CD4-positive, alpha-beta T cell (primary cell): Measurements from ENCODE around the gene EGFLAM. TPM values are rescaled to one million over a fixed set of nuclear protein-coding genes. Genes with fewer than 3 reads are reported as not detected.

Experiments
- ATAC-seq: fragments of 200-7000 bp; cut with Tn5 transposase; one replicate; pipeline ENCODE4 v1.10.0; 2022; ENCODE audit warnings: mild to moderate bottlenecking; ENCODE audit not compliant: poor library complexity
- CTCF ChIA-PET: fragments of 350-600 bp; sonication (Branson Sonifier 250); formaldehyde crosslinking; loops from one replicate; lab custom pipeline; 2021; ENCODE audit warnings: antibody characterized with exemption, inconsistent platforms; lab: Charles Lee
- POLR2A ChIA-PET: fragments of 350-600 bp; sonication (Branson Sonifier 250); formaldehyde crosslinking; loops from one replicate; lab custom pipeline; 2021; ENCODE audit warnings: antibody characterized with exemption, inconsistent platforms; lab: Charles Lee
- DNase-seq, 14 experiments: peaks; one replicate each; pipeline ENCODE4 v3.0.0-alpha.2; 2013 to 2020; ENCODE audit warnings: mixed read lengths in 2 of 14
- H3K27ac ChIP-seq, 2 donors: one replicate each; pipeline versions ENCODE4 v1.5.1 to v1.7.0; 2013; ENCODE audit warnings: low read length in 2 of 2, low read depth in 1 of 2, mild to moderate bottlenecking in 1 of 2
- H3K27me3 ChIP-seq, 2 experiments: 1 replicate in 1 of 2; 2 replicates in 1 of 2; pipeline versions ENCODE4 v1.6.1 to v1.7.0; 2013; ENCODE audit warnings: low read length in 2 of 2, control low read depth in 1 of 2, mild to moderate bottlenecking in 1 of 2, moderate library complexity in 1 of 2; ENCODE audit not compliant: insufficient read depth in 2 of 2, control insufficient read depth in 1 of 2
- H3K36me3 ChIP-seq: one replicate; pipeline ENCODE4 v1.6.1; 2013; ENCODE audit warnings: low read length, control low read depth; ENCODE audit not compliant: insufficient read depth
- H3K4me1 ChIP-seq: one replicate; pipeline ENCODE4 v1.6.1; 2013; ENCODE audit warnings: low read length, control low read depth; ENCODE audit not compliant: insufficient read depth
- H3K4me3 ChIP-seq: one replicate; pipeline ENCODE4 v1.5.1; 2013; ENCODE audit warnings: mild to moderate bottlenecking, low read length, moderate library complexity
- H3K9me3 ChIP-seq, 2 experiments: 1 replicate in 1 of 2; 2 replicates in 1 of 2; pipeline versions ENCODE4 v1.6.1 to v1.7.0; 2013; ENCODE audit warnings: low read length in 2 of 2, mild to moderate bottlenecking in 2 of 2, control low read depth in 1 of 2, moderate library complexity in 1 of 2; ENCODE audit not compliant: control insufficient read depth in 1 of 2, insufficient read depth in 1 of 2
- H3K27ac Mint-ChIP-seq: one replicate; pipeline ENCODE4 v1.8.0; 2020; ENCODE audit warnings: mixed read lengths
- H3K27me3 Mint-ChIP-seq: one replicate; pipeline ENCODE4 v1.8.0; 2021; ENCODE audit warnings: mixed read lengths
- H3K36me3 Mint-ChIP-seq: one replicate; pipeline ENCODE4 v1.8.0; 2021; ENCODE audit warnings: low read depth, mixed read lengths
- H3K4me1 Mint-ChIP-seq: one replicate; pipeline ENCODE4 v1.8.0; 2021; ENCODE audit warnings: low read depth, mixed read lengths
- H3K4me3 Mint-ChIP-seq: one replicate; pipeline ENCODE4 v1.8.0; 2020; ENCODE audit warnings: mild to moderate bottlenecking, mixed read lengths
- H3K9me3 Mint-ChIP-seq: one replicate; pipeline ENCODE4 v1.8.0; 2020; ENCODE audit warnings: mixed read lengths
- intact Hi-C, 2 experiments: fragments of 100-400 bp; cut with DNase I in 1 of 2; cut with micrococcal nuclease in 1 of 2; formaldehyde crosslinking; loops; one replicate each; pipeline versions ENCODE4 v1.15.1 to v1.9.0; 2023 to 2025; cut with DNase I, micrococcal nuclease
- total RNA-seq, 174 experiments: library from RNA in 2 of 174; stranded (reverse) in 2 of 174; gene quantifications; one replicate each; pipeline ENCODE4 v1.2.3 and lab custom pipeline; 2021 to 2026
- TF ChIP-seq, protein P1 (sequence below): fragments of 200-600 bp; IDR thresholded peaks from one replicate; pipeline ENCODE4 v1.8.0; 2022; ENCODE audit warnings: antibody characterized with exemption, mild to moderate bottlenecking

EGFLAM gene
- total RNA-seq, 2 experiments from 2014 or later: not detected

DNA sequence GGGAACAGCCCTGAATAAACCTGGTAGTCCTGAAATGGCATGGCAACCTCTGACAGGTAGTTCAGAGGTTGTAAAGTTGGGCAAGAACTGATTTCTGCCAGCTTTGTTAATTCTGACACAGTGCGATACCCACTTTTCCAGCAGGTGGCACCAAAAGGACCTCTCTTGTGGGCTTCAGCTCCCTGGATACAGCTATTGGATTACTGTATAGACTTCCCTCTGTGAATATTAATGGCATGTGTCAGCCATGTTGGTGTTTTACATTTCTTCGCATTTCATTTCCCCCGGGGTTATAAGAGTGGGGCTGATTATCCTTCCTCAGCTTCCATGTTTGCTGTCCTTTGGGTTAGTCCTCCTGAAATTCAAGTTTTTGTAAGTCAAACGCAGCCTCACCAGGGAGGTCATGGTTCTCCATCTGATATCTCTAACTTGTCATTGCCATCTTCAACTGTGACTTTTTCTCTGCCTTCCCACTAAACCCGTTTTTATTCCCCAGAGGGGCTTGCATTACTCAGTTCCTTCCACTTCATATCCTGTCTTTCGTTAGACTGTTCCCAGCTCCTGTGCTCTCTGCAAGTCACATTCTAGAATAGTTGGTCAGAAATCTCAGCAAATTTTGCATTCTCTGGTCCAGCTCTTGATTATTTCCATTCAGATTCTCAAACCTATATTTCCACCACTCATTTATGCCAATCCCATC is 162.5 kb downstream of the EGFLAM start:
- TF ChIP-seq, protein P1, sequence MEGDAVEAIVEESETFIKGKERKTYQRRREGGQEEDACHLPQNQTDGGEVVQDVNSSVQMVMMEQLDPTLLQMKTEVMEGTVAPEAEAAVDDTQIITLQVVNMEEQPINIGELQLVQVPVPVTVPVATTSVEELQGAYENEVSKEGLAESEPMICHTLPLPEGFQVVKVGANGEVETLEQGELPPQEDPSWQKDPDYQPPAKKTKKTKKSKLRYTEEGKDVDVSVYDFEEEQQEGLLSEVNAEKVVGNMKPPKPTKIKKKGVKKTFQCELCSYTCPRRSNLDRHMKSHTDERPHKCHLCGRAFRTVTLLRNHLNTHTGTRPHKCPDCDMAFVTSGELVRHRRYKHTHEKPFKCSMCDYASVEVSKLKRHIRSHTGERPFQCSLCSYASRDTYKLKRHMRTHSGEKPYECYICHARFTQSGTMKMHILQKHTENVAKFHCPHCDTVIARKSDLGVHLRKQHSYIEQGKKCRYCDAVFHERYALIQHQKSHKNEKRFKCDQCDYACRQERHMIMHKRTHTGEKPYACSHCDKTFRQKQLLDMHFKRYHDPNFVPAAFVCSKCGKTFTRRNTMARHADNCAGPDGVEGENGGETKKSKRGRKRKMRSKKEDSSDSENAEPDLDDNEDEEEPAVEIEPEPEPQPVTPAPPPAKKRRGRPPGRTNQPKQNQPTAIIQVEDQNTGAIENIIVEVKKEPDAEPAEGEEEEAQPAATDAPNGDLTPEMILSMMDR: peak; percentile 59
- ATAC-seq (no peak), DNase-seq (peak in 4 of 14 experiments; percentile 11 to 39 (median 32))
- no peaks in the 10 kb centered on the region for H3K9me3 ChIP-seq
- Mint-ChIP-seq H3K4me3 (no peak overlapping the region), H3K27me3 (peaks cover 54% of the 10 kb centered on the region), H3K4me1 (no peaks in the 10 kb centered on the region), H3K27ac (no peak overlapping the region), H3K36me3 (no peaks in the 10 kb centered on the region), H3K9me3 (no peaks in the 10 kb centered on the region)
- H3K27me3 ChIP-seq: peaks cover 9 to 13% of the 10 kb centered on the region in 2 experiments
- H3K36me3 ChIP-seq: no peaks in the 10 kb centered on the region
- intact Hi-C loops: no loop called here
- POLR2A ChIA-PET: no interaction called here
- H3K4me3 ChIP-seq: no peak overlapping the region
- no peak overlapping the region for H3K27ac ChIP-seq
- CTCF ChIA-PET: interaction anchor here (1.0 to 1.1 kb wide), 3 partner anchors 13 to 392 kb away, joined by 3 to 4 read pairs (median 3); no protein-coding TSS in a partner anchor
- H3K4me1 ChIP-seq: no peaks in the 10 kb centered on the region

DNA sequence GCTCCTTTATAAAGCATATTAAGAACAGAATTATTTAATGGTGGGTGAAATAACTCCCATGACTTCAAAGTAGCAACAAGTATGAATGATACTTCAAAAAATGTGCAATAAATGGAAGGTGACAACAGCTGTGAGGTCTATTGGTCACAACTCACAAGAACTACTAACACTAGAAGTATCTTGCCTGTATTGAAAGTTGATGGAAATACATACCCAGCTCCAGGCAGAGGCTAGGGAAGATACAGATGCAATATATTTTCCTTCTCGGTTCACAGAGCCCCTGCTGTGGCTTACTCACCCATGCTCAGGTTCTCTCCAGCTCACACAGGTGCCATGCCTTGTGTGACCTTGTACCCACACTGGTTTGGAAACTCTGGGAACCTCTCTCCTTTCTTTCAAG is 164.3 kb downstream of the EGFLAM start:
- no peak overlapping the region for H3K27ac Mint-ChIP-seq
- no peaks in the 10 kb centered on the region for H3K36me3 Mint-ChIP-seq
- ATAC-seq: no peak
- Histone ChIP-seq H3K4me3 (no peak overlapping the region), H3K36me3 (no peaks in the 10 kb centered on the region), H3K27ac (no peak overlapping the region), H3K9me3 (no peaks in the 10 kb centered on the region), H3K4me1 (no peaks in the 10 kb centered on the region), H3K27me3 (peaks cover 6 to 10% of the 10 kb centered on the region in 2 experiments)
- CTCF ChIA-PET: interaction anchor here (2.1 kb wide), 1 partner anchor 19 kb away, joined by 8 read pairs; no protein-coding TSS in a partner anchor
- no peak for DNase-seq
- POLR2A ChIA-PET: no interaction called here
- H3K27me3 Mint-ChIP-seq: peaks cover 53% of the 10 kb centered on the region
- no peaks in the 10 kb centered on the region for H3K4me1 Mint-ChIP-seq
- intact Hi-C loops: no loop called here
- TF ChIP-seq, protein P1: no peak
- H3K9me3 Mint-ChIP-seq: no peaks in the 10 kb centered on the region
- no peak overlapping the region for H3K4me3 Mint-ChIP-seq

DNA sequence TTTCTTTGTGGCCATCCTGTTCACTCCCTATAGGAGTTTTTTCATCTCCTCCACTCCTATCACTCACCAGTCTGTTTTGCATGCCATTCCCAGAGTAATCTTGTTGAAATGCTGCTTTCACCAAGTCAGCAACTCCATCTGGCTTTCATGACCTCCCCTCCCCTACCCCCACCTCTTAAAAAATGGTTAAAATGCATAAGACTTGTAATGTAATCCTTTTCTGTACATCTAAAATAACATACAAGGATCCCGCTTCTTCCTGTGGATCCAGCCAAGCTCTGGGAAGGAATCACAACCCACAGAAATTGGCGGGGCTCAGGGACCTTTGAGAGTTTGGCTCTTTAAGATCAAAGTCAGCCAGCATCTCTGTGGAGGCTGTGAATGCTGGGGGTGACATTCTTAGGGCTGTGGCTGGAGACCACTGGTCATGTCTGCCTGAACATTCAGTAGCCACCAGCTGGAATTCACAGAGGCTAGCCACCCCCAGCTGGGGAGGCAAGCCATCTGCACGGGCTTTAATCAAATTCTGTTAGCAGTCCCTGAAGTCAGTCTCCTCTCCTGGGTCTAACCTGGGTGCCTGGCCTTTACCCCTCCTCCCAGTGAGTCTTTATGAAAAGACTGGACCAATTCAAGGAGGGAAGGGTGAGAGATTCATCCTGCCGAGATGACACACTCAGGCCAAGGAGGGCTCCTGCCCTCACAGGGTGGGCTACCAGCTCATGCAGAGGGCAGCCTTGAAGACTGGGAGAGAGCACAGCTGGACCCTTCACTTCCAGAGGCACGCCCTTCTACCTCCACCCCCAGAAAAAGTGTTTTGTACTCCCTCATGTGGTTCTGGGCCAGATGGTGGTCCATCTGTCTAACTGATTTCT is 165.2 kb downstream of the EGFLAM start:
- Mint-ChIP-seq H3K36me3 (no peaks in the 10 kb centered on the region), H3K9me3 (no peaks in the 10 kb centered on the region), H3K4me3 (no peak overlapping the region), H3K4me1 (no peaks in the 10 kb centered on the region), H3K27ac (no peak overlapping the region), H3K27me3 (peaks cover 54% of the 10 kb centered on the region)
- TF ChIP-seq, protein P1: no peak
- intact Hi-C loops: no loop called here
- ChIA-PET POLR2A (no interaction called here), CTCF (interaction anchor here (2.1 kb wide), 1 partner anchor 18 kb away, joined by 8 read pairs; no protein-coding TSS in a partner anchor)
- Histone ChIP-seq H3K36me3 (no peaks in the 10 kb centered on the region), H3K9me3 (no peaks in the 10 kb centered on the region), H3K4me3 (no peak overlapping the region), H3K27me3 (peaks cover 6 to 9% of the 10 kb centered on the region in 2 experiments), H3K27ac (no peak overlapping the region), H3K4me1 (no peaks in the 10 kb centered on the region)
- no peak for ATAC-seq
- no peak for DNase-seq
